HEK293 (cell line): Measurements from ENCODE around the gene CPXM1.

Source experiments
- CTCF ChIA-PET: fragments of 350-600 bp; formaldehyde crosslinking; extraction: SDS; loops from one replicate; lab custom pipeline; 2021; ENCODE audit warnings: antibody characterized with exemption; lab: Yijun Ruan, JAX
- POLR2A ChIA-PET: fragments of 300-600 bp; formaldehyde crosslinking; extraction: SDS; loops from one replicate; lab custom pipeline; 2020; ENCODE audit warnings: antibody characterized with exemption, inconsistent platforms; lab: Yijun Ruan, JAX
- H3K27ac ChIP-seq: fragments of 200-500 bp; sonication (Bioruptor generic); 2 replicates; pipeline ENCODE4 v1.5.1; 2014; ENCODE audit warnings: low read depth, low read length, control low read depth, inconsistent platforms; ENCODE audit errors: extremely low read depth
- H3K36me3 ChIP-seq, 2 experiments: fragments of 200-500 bp in 1 of 2; sonication (Bioruptor generic) in 1 of 2; 1 replicate in 1 of 2; 2 replicates in 1 of 2; pipeline ENCODE4 v1.5.1; 2014 to 2017; ENCODE audit warnings: inconsistent platforms in 2 of 2, low read length in 2 of 2; ENCODE audit not compliant: control insufficient read depth in 2 of 2, insufficient read depth in 1 of 2
- H3K4me1 ChIP-seq: fragments of 200-500 bp; sonication (Bioruptor generic); 2 replicates; pipeline ENCODE4 v1.5.1; 2014; ENCODE audit warnings: mild to moderate bottlenecking, low read length, inconsistent platforms; ENCODE audit not compliant: control insufficient read depth, insufficient read depth
- H3K4me3 ChIP-seq: 2 replicates; pipeline ENCODE4 v1.5.1; 2011; ENCODE audit warnings: low read depth, mild to moderate bottlenecking, control low read depth, low read length, moderate library complexity
- H3K9me3 ChIP-seq: fragments of 200-500 bp; sonication (Bioruptor generic); 2 replicates; pipeline ENCODE4 v1.5.1; 2014; ENCODE audit warnings: low read depth, low read length, inconsistent platforms; ENCODE audit not compliant: control insufficient read depth, insufficient read depth
- GLI4 ChIP-seq: fragments of 450-650 bp; formaldehyde crosslinking; IDR thresholded peaks from 2 replicates; pipeline ENCODE4 v1.5.1; 2016; ENCODE audit warnings: missing biosample characterization, missing genetic modification characterization
- HOXA7 ChIP-seq: sonication (generic); formaldehyde crosslinking; IDR thresholded peaks from 2 replicates; pipeline ENCODE4 v1.8.1; 2022; ENCODE audit warnings: missing genetic modification reagents, borderline replicate concordance
- ZFP3 ChIP-seq: fragments of 450-650 bp; formaldehyde crosslinking; IDR thresholded peaks from 2 replicates; pipeline ENCODE4 v1.5.1; 2016; ENCODE audit warnings: low read depth, missing biosample characterization, missing genetic modification characterization
- ZNF174 ChIP-seq: fragments of 450-650 bp; formaldehyde crosslinking; IDR thresholded peaks from 2 replicates; pipeline ENCODE4 v1.5.0; 2017; ENCODE audit warnings: missing biosample characterization, mild to moderate bottlenecking, missing genetic modification characterization
- ZNF558 ChIP-seq: fragments of 450-650 bp; formaldehyde crosslinking; IDR thresholded peaks from 2 replicates; pipeline ENCODE4 v1.5.1; 2016; ENCODE audit warnings: missing biosample characterization, missing genetic modification characterization
- ZNF624 ChIP-seq: fragments of 450-650 bp; formaldehyde crosslinking; IDR thresholded peaks from 2 replicates; pipeline ENCODE4 v1.5.1; 2017; ENCODE audit warnings: missing biosample characterization, missing genetic modification characterization
- ZNF629 ChIP-seq: fragments of 450-650 bp; formaldehyde crosslinking; IDR thresholded peaks from 2 replicates; pipeline ENCODE4 v1.5.1; 2017; ENCODE audit warnings: missing biosample characterization, missing genetic modification characterization
- ZNF670 ChIP-seq: fragments of 450-650 bp; formaldehyde crosslinking; IDR thresholded peaks from 2 replicates; pipeline ENCODE4 v1.5.1; 2016; ENCODE audit warnings: missing biosample characterization, missing genetic modification characterization, low read depth

The CPXM1 gene

DNA sequence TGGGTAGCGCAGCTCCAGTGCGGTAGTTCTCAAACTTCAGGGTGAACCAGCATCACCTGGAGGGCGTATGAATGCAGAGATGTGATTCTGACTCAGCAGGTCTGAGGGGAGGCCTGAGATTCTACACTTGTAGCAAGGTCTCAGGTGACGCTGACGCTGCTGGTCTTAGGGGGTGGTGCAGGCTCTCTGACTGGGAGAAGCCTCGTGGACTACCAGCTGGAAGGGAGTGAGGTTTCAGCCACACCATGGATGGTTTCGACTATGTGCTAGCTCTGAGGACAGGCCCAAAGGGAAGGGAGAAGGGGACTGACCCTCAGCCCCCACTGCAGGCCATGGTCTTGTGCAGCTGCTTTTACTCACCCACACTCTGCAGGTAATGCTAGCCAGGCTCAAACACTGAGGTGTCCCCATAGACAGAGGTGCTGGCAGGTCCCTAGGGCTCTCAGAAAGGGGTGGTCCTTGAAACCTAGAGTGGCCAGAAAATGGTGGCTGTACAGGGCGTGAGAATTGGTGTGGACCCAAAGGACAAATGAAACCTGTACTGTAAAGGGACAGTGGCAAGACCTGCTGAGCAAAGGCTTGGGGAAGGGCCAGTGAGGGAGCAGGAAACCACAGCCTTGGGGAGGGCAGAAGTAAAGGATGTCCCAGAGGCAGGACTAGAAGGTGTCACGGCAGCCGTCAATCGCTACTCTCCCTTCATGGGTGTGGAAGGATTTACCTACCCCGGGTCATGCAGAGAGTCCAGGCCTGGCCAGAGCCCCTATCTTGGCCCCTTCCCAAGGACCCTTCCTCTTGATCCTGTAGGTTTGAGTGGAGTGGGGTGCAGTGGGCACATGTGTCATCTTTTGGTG lies 55.1 kb downstream of the CPXM1 start:
- CTCF ChIA-PET, result interaction anchor here (0.6 to 2.1 kb wide), 6 partner anchors 8 to 115 kb away, joined by 3 to 26 read pairs (median 4); no protein-coding TSS in a partner anchor
- Histone ChIP-seq H3K27ac (no peak overlapping the region), H3K4me1 (no peaks in the 10 kb centered on the region), H3K9me3 (no peaks in the 10 kb centered on the region), H3K36me3 (no peaks in the 10 kb centered on the region; a peak in 1 of 3 replicates)
- POLR2A ChIA-PET, result no interaction called here
- TF ChIP-seq ZFP3 (tag by site-specific recombination) (no peak), ZNF670 (tag by site-specific recombination) (no peak), ZNF174 (tag by site-specific recombination) (no peak), GLI4 (tag by site-specific recombination) (no peak), HOXA7 (CRISPR knock-in tag) (no peak), ZNF558 (no peak), ZNF624 (no peak), ZNF629 (tag by site-specific recombination) (no peak)
- TF ChIP-seq, all 188 proteins: peak for 0
- H3K4me3 ChIP-seq, result no peak overlapping the region
